K562 (cell line): ENCODE data around the gene DNAJC6. TPM values are rescaled to one million over a fixed set of nuclear protein-coding genes. Genes with fewer than 3 reads are reported as not detected.

ENCODE experiments used
- ATAC-seq: fragments of 200-7000 bp; cut with Tn5 transposase; 3 replicates; pipeline ENCODE4 v1.9.1; 2020; ENCODE audit warnings: moderate library complexity
- BruUV-seq: library from RNA; stranded (reverse); fragments of 400-500 nt; replicated peaks from 2 replicates; lab custom pipeline; 2021; lab: Mats Ljungman, UMichigan
- CTCF ChIA-PET: fragments of 300-600 bp; formaldehyde crosslinking; extraction: SDS; loops from one replicate; lab custom pipeline; 2021; ENCODE audit warnings: low intra/inter-chr PET ratio; lab: Yijun Ruan, JAX
- POLR2A ChIA-PET: fragments of 300-600, 350-650 bp; sonication (Branson Sonifier 250); formaldehyde crosslinking; extraction: SDS; loops from one replicate; lab custom pipeline; 2021; ENCODE audit warnings: antibody characterized with exemption, inconsistent platforms; lab: Yijun Ruan, JAX
- DNase-seq, 4 experiments: peaks; one replicate each; pipeline versions ENCODE4 v3.0.0 to v3.0.0-alpha.2; 2011 to 2018; ENCODE audit warnings: low spot score in 3 of 4, mixed read lengths in 3 of 4; ENCODE audit errors: extremely low read depth in 1 of 4
- FAIRE-seq: peaks from 2 replicates; lab custom pipeline; 2011; peaks lifted over from hg19 to GRCh38; lab: Jason Lieb, UNC
- H2AFZ ChIP-seq: 2 replicates; pipeline ENCODE4 v1.6.0; 2011; ENCODE audit warnings: low read depth, low read length, control low read depth, inconsistent platforms
- H3K27ac ChIP-seq: fragments of 200-600 bp; 3 replicates; pipeline ENCODE4 v1.8.0; 2011; ENCODE audit warnings: low read depth, mild to moderate bottlenecking, control low read depth, inconsistent platforms, low read length, moderate library complexity, mixed read lengths; ENCODE audit errors: extremely low read depth
- H3K27me3 ChIP-seq, 2 experiments: fragments of 300-600 bp in 1 of 2; 2 replicates in 1 of 2; 3 replicates in 1 of 2; pipeline versions ENCODE4 v1.6.0 to v1.8.0; 2011; ENCODE audit warnings: inconsistent platforms in 2 of 2, low read length in 2 of 2, mild to moderate bottlenecking in 1 of 2, mixed read lengths in 1 of 2, moderate library complexity in 1 of 2; ENCODE audit not compliant: control insufficient read depth in 2 of 2, insufficient read depth in 2 of 2
- H3K36me3 ChIP-seq: fragments of 300-600 bp; 3 replicates; pipeline ENCODE4 v1.8.0; 2011; ENCODE audit warnings: mild to moderate bottlenecking, low read length, inconsistent platforms; ENCODE audit not compliant: control insufficient read depth, insufficient read depth
- H3K4me1 ChIP-seq, 2 experiments: fragments of 200-600 bp in 1 of 2; replicated peaks in 1 of 2; 2 replicates in 1 of 2; 3 replicates in 1 of 2; pipeline versions ENCODE4 v1.5.1 to v1.8.0; 2011; ENCODE audit warnings: inconsistent platforms in 2 of 2, low read length in 2 of 2, mild to moderate bottlenecking in 1 of 2, mixed read lengths in 1 of 2, moderate library complexity in 1 of 2; ENCODE audit not compliant: control insufficient read depth in 2 of 2, insufficient read depth in 2 of 2
- H3K4me2 ChIP-seq: 2 replicates; pipeline ENCODE4 v1.6.1; 2011; ENCODE audit warnings: low read length, control low read depth, inconsistent platforms, mixed read lengths; ENCODE audit not compliant: insufficient read depth
- H3K4me3 ChIP-seq: fragments of 200-600 bp; sonication (generic), shearing (Covaris generic); 2 replicates; pipeline ENCODE4 v1.5.1; 2016; ENCODE audit warnings: control low read depth, inconsistent platforms
- H3K79me2 ChIP-seq: fragments of 200-600 bp; 3 replicates; pipeline ENCODE4 v1.8.0; 2011; ENCODE audit warnings: low read length, inconsistent platforms; ENCODE audit not compliant: control insufficient read depth, insufficient read depth
- H3K9ac ChIP-seq, 2 experiments: 2 replicates each; pipeline versions ENCODE4 v1.6.0 to v1.6.1; 2011; ENCODE audit warnings: low read depth in 2 of 2, low read length in 2 of 2, control low read depth in 1 of 2, inconsistent platforms in 1 of 2, mild to moderate bottlenecking in 1 of 2, mixed read lengths in 1 of 2; ENCODE audit not compliant: insufficient read depth in 1 of 2
- H3K9me1 ChIP-seq: one replicate; pipeline ENCODE4 v1.6.0; 2011; ENCODE audit warnings: inconsistent platforms, mild to moderate bottlenecking, low read length, moderate library complexity; ENCODE audit not compliant: control insufficient read depth, insufficient read depth
- H3K9me3 ChIP-seq: replicated peaks from 2 replicates; pipeline ENCODE4 v1.5.1; 2011; ENCODE audit warnings: low read depth, low read length, inconsistent platforms; ENCODE audit not compliant: control insufficient read depth, insufficient read depth
- H4K20me1 ChIP-seq: replicated peaks from 2 replicates; pipeline ENCODE4 v1.6.1; 2011; ENCODE audit warnings: low read length, inconsistent platforms, mixed read lengths; ENCODE audit not compliant: control insufficient read depth, insufficient read depth
- C11orf30 ChIP-seq: fragments of 450-650 bp; IDR thresholded peaks from 2 replicates; pipeline ENCODE4 v1.6.1; 2016; ENCODE audit warnings: low read depth, mild to moderate bottlenecking
- IRF1 ChIP-seq: sonication (generic); formaldehyde crosslinking; IDR thresholded peaks from 2 replicates; pipeline ENCODE4 v1.8.0; 2022; ENCODE audit warnings: missing genetic modification reagents, mild to moderate bottlenecking, borderline replicate concordance
- KDM5B ChIP-seq: fragments of 200-600 bp; sonication (generic); IDR thresholded peaks from 2 replicates; pipeline ENCODE4 v1.6.1; 2012; ENCODE audit warnings: low read depth, mild to moderate bottlenecking, moderate library complexity, low read length, control low read depth, inconsistent platforms; ENCODE audit not compliant: insufficient replicate concordance
- MED1 ChIP-seq: sonication (generic); formaldehyde crosslinking; IDR thresholded peaks from 2 replicates; pipeline ENCODE4 v1.8.1; 2023; ENCODE audit warnings: missing genetic modification reagents, borderline replicate concordance
- ZFP1 ChIP-seq: fragments of 450-650 bp; formaldehyde crosslinking; IDR thresholded peaks from 2 replicates; pipeline ENCODE4 v1.4.0; 2020; ENCODE audit warnings: mild to moderate bottlenecking, mixed read lengths
- ZNF316 ChIP-seq: fragments of 450-650 bp; IDR thresholded peaks from 2 replicates; pipeline ENCODE4 v1.6.1; 2016
- ZNF561 ChIP-seq: fragments of 450-650 bp; formaldehyde crosslinking; conservative IDR thresholded peaks from 2 replicates; pipeline ENCODE4 v1.4.0; 2020; ENCODE audit warnings: mild to moderate bottlenecking, moderate library complexity
- ZNF830 ChIP-seq: fragments of 250-450 bp; sonication (Bioruptor Pico); IDR thresholded peaks from 2 replicates; pipeline ENCODE4 v1.5.0; 2021; ENCODE audit warnings: mild to moderate bottlenecking
- WGBS: fragments of 100-300 bp; shearing (Covaris generic); methylation state at CpG from one replicate; pipeline ENCODE4 v1.1.6; 2016; ENCODE audit warnings: low coverage, mixed read lengths; ENCODE audit not compliant: insufficient coverage; ENCODE audit errors: missing lambda C conversion rate; 5-methylcytosine and 5-hydroxymethylcytosine counted together
- in situ Hi-C: fragments of 300-500 bp; cut with MboI; formaldehyde crosslinking; loops from 4 replicates; pipeline ENCODE4 v1.15.0; 2018; ENCODE audit warnings: inconsistent platforms, mixed read lengths
- intact Hi-C: fragments of 100-400 bp; cut with micrococcal nuclease; formaldehyde crosslinking; loops from 2 replicates; pipeline ENCODE4 v1.14.2; 2022
- polyA plus RNA-seq, 8 experiments: library from polyadenylated mRNA; depleted of rRNA in 4 of 8; stranded (reverse) in 5 of 8; unstranded in 3 of 8; fragments of >200 nt; fragmentation: Nextera tagmentation in 2 of 8; fragmentation: Illumina TruSeq in 1 of 8; extraction: Ambion mirVana in 2 of 8; extraction: Trizol in 1 of 8; gene quantifications; 2 replicates each; pipeline versions ENCODE4 v1.2.1 to v1.2.3, GENCODE V29; 2011 to 2014; ENCODE audit warnings: inconsistent platforms in 1 of 8, missing spikeins in 1 of 8
- total RNA-seq, 7 experiments: library from RNA; depleted of rRNA in 6 of 7; stranded (reverse); fragments of >200 nt in 6 of 7; fragmentation: Illumina TruSeq in 2 of 7; extraction: Trizol in 2 of 7; gene quantifications; 2 replicates each; pipeline versions ENCODE4 v1.2.1 to v1.2.3, GENCODE V29; 2011 to 2021; ENCODE audit warnings: low replicate concordance in 1 of 7
- TF ChIP-seq, protein P1 (sequence below): fragments of 250-450 bp; sonication (Bioruptor Pico); IDR thresholded peaks from 2 replicates; pipeline ENCODE4 v1.5.0; 2021
- TF ChIP-seq, protein P2 (sequence below): fragments of 450-650 bp; conservative IDR thresholded peaks from 2 replicates; pipeline ENCODE4 v1.6.1; 2016; ENCODE audit warnings: missing genetic modification characterization, low read depth, mild to moderate bottlenecking, missing compliant biosample characterization, moderate library complexity

The DNAJC6 gene
- total and polyA plus RNA-seq, 9 of the 15 experiments (the other 6 are each of a cell fraction or from before 2014, with no cell fraction given), result 6.7 to 78.7 (median 28.0) TPM

GRCh38 chr1:65441464-65441863 is 132.1 kb downstream of the DNAJC6 start (continued):
- TF ChIP-seq ZNF830, result no peak
- TF ChIP-seq MED1 (CRISPR knock-in tag), result no peak
- TF ChIP-seq, protein P1, sequence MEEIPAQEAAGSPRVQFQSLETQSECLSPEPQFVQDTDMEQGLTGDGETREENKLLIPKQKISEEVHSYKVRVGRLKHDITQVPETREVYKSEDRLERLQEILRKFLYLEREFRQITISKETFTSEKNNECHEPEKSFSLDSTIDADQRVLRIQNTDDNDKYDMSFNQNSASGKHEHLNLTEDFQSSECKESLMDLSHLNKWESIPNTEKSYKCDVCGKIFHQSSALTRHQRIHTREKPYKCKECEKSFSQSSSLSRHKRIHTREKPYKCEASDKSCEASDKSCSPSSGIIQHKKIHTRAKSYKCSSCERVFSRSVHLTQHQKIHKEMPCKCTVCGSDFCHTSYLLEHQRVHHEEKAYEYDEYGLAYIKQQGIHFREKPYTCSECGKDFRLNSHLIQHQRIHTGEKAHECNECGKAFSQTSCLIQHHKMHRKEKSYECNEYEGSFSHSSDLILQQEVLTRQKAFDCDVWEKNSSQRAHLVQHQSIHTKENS, result no peak

DNA sequence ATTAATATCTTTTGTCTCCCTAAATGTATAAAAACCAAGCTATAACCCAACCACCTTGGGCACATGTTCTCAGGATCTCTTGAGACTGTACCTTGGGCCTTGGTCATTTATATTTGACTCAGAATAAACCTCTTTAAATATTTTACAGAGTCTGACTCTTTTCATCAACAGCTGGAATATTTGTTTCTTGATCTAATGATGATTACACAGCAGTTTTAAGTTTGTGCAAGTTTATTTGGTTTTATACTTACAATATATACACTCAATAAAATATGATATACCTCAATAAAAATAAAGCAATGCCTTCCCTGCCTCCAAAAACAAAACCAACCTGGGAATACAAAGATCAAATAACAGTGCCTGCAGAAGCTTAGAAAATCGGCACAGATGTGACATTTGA is 133.1 kb downstream of the DNAJC6 start:
- Histone ChIP-seq H4K20me1 (no peaks in the 10 kb centered on the region), H3K27me3 (no peaks in the 10 kb centered on the region), H3K4me1 (peaks cover 8 to 14% of the 10 kb centered on the region in 2 experiments; a peak in 4 of 5 replicates), H3K9me1 (no peaks in the 10 kb centered on the region), H3K27ac (no peak overlapping the region), H3K36me3 (peaks cover under 1% of the 10 kb centered on the region; the same call in 1 of the 3 replicates), H3K9me3 (no peaks in the 10 kb centered on the region)
- BruUV-seq, result no TSS peak
- intact Hi-C loops, result no loop called here
- POLR2A ChIA-PET, result interaction anchor here (1.5 kb wide), 1 partner anchor 32 kb away, joined by 3 read pairs; no protein-coding TSS in a partner anchor
- 69% methylated on average over 1 of the region's 1 CpG for WGBS
- FAIRE-seq, result no peak
- 0 out of 2 replicates have a peak, but pooled peaks have one; percentile 10 for TF ChIP-seq C11orf30
- TF ChIP-seq, protein P2, sequence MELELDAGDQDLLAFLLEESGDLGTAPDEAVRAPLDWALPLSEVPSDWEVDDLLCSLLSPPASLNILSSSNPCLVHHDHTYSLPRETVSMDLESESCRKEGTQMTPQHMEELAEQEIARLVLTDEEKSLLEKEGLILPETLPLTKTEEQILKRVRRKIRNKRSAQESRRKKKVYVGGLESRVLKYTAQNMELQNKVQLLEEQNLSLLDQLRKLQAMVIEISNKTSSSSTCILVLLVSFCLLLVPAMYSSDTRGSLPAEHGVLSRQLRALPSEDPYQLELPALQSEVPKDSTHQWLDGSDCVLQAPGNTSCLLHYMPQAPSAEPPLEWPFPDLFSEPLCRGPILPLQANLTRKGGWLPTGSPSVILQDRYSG (tag), result no peak
- TF ChIP-seq KDM5B, result no peak
- TF ChIP-seq ZNF316, result peak; percentile 56
- no peak for TF ChIP-seq ZFP1 (CRISPR knock-in tag)
- TF ChIP-seq IRF1 (CRISPR knock-in tag), result no peak
- no peak for TF ChIP-seq ZNF561 (CRISPR knock-in tag)
- TF ChIP-seq, all 486 proteins: peak for 2
- Histone ChIP-seq H3K4me3 (no peak overlapping the region), H3K79me2 (no peaks in the 10 kb centered on the region), H2AFZ (no peak overlapping the region), H3K9ac (no peak overlapping the region), H3K4me2 (no peak overlapping the region)
- CTCF ChIA-PET, result no interaction called here
- DNase-seq, result no peak
- no peak for ATAC-seq
- in situ Hi-C loops, result no loop called here
